K562 (cell line): Measurements from ENCODE around the gene MAST4. TPM values are rescaled to one million over a fixed set of nuclear protein-coding genes. Genes with fewer than 3 reads are reported as not detected.

Experiments
- ATAC-seq: fragments of 200-7000 bp; cut with Tn5 transposase; 3 replicates; pipeline ENCODE4 v1.9.1; 2020; ENCODE audit warnings: moderate library complexity
- BruUV-seq: library from RNA; stranded (reverse); fragments of 400-500 nt; replicated peaks from 2 replicates; lab custom pipeline; 2021; lab: Mats Ljungman, UMichigan
- CTCF ChIA-PET: fragments of 300-600 bp; formaldehyde crosslinking; extraction: SDS; loops from one replicate; lab custom pipeline; 2021; ENCODE audit warnings: low intra/inter-chr PET ratio; lab: Yijun Ruan, JAX
- POLR2A ChIA-PET: fragments of 300-600, 350-650 bp; sonication (Branson Sonifier 250); formaldehyde crosslinking; extraction: SDS; loops from one replicate; lab custom pipeline; 2021; ENCODE audit warnings: antibody characterized with exemption, inconsistent platforms; lab: Yijun Ruan, JAX
- DNase-seq, 4 experiments: peaks; one replicate each; pipeline versions ENCODE4 v3.0.0 to v3.0.0-alpha.2; 2011 to 2018; ENCODE audit warnings: low spot score in 3 of 4, mixed read lengths in 3 of 4; ENCODE audit errors: extremely low read depth in 1 of 4
- FAIRE-seq: peaks from 2 replicates; lab custom pipeline; 2011; peaks lifted over from hg19 to GRCh38; lab: Jason Lieb, UNC
- H2AFZ ChIP-seq: 2 replicates; pipeline ENCODE4 v1.6.0; 2011; ENCODE audit warnings: low read depth, low read length, control low read depth, inconsistent platforms
- H3K27ac ChIP-seq: fragments of 200-600 bp; 3 replicates; pipeline ENCODE4 v1.8.0; 2011; ENCODE audit warnings: low read depth, mild to moderate bottlenecking, control low read depth, inconsistent platforms, low read length, moderate library complexity, mixed read lengths; ENCODE audit errors: extremely low read depth
- H3K27me3 ChIP-seq, 2 experiments: fragments of 300-600 bp in 1 of 2; 2 replicates in 1 of 2; 3 replicates in 1 of 2; pipeline versions ENCODE4 v1.6.0 to v1.8.0; 2011; ENCODE audit warnings: inconsistent platforms in 2 of 2, low read length in 2 of 2, mild to moderate bottlenecking in 1 of 2, mixed read lengths in 1 of 2, moderate library complexity in 1 of 2; ENCODE audit not compliant: control insufficient read depth in 2 of 2, insufficient read depth in 2 of 2
- H3K36me3 ChIP-seq: fragments of 300-600 bp; 3 replicates; pipeline ENCODE4 v1.8.0; 2011; ENCODE audit warnings: mild to moderate bottlenecking, low read length, inconsistent platforms; ENCODE audit not compliant: control insufficient read depth, insufficient read depth
- H3K4me1 ChIP-seq, 2 experiments: fragments of 200-600 bp in 1 of 2; replicated peaks in 1 of 2; 2 replicates in 1 of 2; 3 replicates in 1 of 2; pipeline versions ENCODE4 v1.5.1 to v1.8.0; 2011; ENCODE audit warnings: inconsistent platforms in 2 of 2, low read length in 2 of 2, mild to moderate bottlenecking in 1 of 2, mixed read lengths in 1 of 2, moderate library complexity in 1 of 2; ENCODE audit not compliant: control insufficient read depth in 2 of 2, insufficient read depth in 2 of 2
- H3K4me2 ChIP-seq: 2 replicates; pipeline ENCODE4 v1.6.1; 2011; ENCODE audit warnings: low read length, control low read depth, inconsistent platforms, mixed read lengths; ENCODE audit not compliant: insufficient read depth
- H3K4me3 ChIP-seq: fragments of 200-600 bp; sonication (generic), shearing (Covaris generic); 2 replicates; pipeline ENCODE4 v1.5.1; 2016; ENCODE audit warnings: control low read depth, inconsistent platforms
- H3K79me2 ChIP-seq: fragments of 200-600 bp; 3 replicates; pipeline ENCODE4 v1.8.0; 2011; ENCODE audit warnings: low read length, inconsistent platforms; ENCODE audit not compliant: control insufficient read depth, insufficient read depth
- H3K9ac ChIP-seq, 2 experiments: 2 replicates each; pipeline versions ENCODE4 v1.6.0 to v1.6.1; 2011; ENCODE audit warnings: low read depth in 2 of 2, low read length in 2 of 2, control low read depth in 1 of 2, inconsistent platforms in 1 of 2, mild to moderate bottlenecking in 1 of 2, mixed read lengths in 1 of 2; ENCODE audit not compliant: insufficient read depth in 1 of 2
- H3K9me1 ChIP-seq: one replicate; pipeline ENCODE4 v1.6.0; 2011; ENCODE audit warnings: inconsistent platforms, mild to moderate bottlenecking, low read length, moderate library complexity; ENCODE audit not compliant: control insufficient read depth, insufficient read depth
- H3K9me3 ChIP-seq: replicated peaks from 2 replicates; pipeline ENCODE4 v1.5.1; 2011; ENCODE audit warnings: low read depth, low read length, inconsistent platforms; ENCODE audit not compliant: control insufficient read depth, insufficient read depth
- H4K20me1 ChIP-seq: replicated peaks from 2 replicates; pipeline ENCODE4 v1.6.1; 2011; ENCODE audit warnings: low read length, inconsistent platforms, mixed read lengths; ENCODE audit not compliant: control insufficient read depth, insufficient read depth
- FOXK1 ChIP-seq: sonication (generic); formaldehyde crosslinking; IDR thresholded peaks from 2 replicates; pipeline ENCODE4 v1.8.0; 2022; ENCODE audit warnings: missing genetic modification reagents, mild to moderate bottlenecking, borderline replicate concordance
- GMEB1 ChIP-seq: fragments of 250-450 bp; sonication (Bioruptor Pico); IDR thresholded peaks from 2 replicates; pipeline ENCODE4 v1.4.0; 2020; ENCODE audit warnings: mild to moderate bottlenecking
- HNRNPLL ChIP-seq: fragments of 200-400 bp; formaldehyde crosslinking; IDR thresholded peaks from 2 replicates; pipeline ENCODE4 v1.6.1; 2017; ENCODE audit warnings: low read length, low read depth, mild to moderate bottlenecking; ENCODE audit not compliant: poor library complexity, severe bottlenecking
- KLF1 ChIP-seq: fragments of 450-650 bp; IDR thresholded peaks from 2 replicates; pipeline ENCODE4 v1.6.1; 2016; ENCODE audit warnings: missing genetic modification characterization, missing compliant biosample characterization
- NR2C2 ChIP-seq, 2 experiments: fragments of 200-800 bp in 1 of 2; sonication (Bioruptor generic) in 1 of 2; sonication (generic) in 1 of 2; formaldehyde crosslinking in 1 of 2; IDR thresholded peaks; 2 replicates each; pipeline versions ENCODE4 v1.6.1 to v1.8.0; 2016 to 2022; ENCODE audit warnings: mild to moderate bottlenecking in 1 of 2, missing compliant biosample characterization in 1 of 2, missing genetic modification characterization in 1 of 2, missing genetic modification reagents in 1 of 2
- SMARCA5 ChIP-seq: fragments of 450-650 bp; IDR thresholded peaks from 2 replicates; pipeline ENCODE4 v1.6.1; 2016
- YY1 ChIP-seq, 3 experiments: IDR thresholded peaks; 2 replicates each; pipeline ENCODE4 v1.6.1; 2011; ENCODE audit warnings: low read length in 2 of 3, mild to moderate bottlenecking in 2 of 3, moderate library complexity in 2 of 3, borderline replicate concordance in 1 of 3, control low read depth in 1 of 3, low read depth in 1 of 3; ENCODE audit not compliant: insufficient read depth in 3 of 3, insufficient replicate concordance in 2 of 3, control insufficient read depth in 1 of 3, insufficient read length in 1 of 3; ENCODE audit errors: extremely low read depth in 1 of 3
- ZNF197 ChIP-seq: fragments of 200-800 bp; sonication (Bioruptor generic); IDR thresholded peaks from 2 replicates; pipeline ENCODE4 v1.6.1; 2016; ENCODE audit warnings: low read depth, missing genetic modification characterization, missing compliant biosample characterization
- ZNF318 ChIP-seq, 2 experiments: fragments of 450-650 bp; IDR thresholded peaks; 2 replicates each; pipeline ENCODE4 v1.6.1; 2016; ENCODE audit warnings: mild to moderate bottlenecking in 2 of 2, borderline replicate concordance in 1 of 2, low read depth in 1 of 2, moderate library complexity in 1 of 2
- ZNF589 ChIP-seq: fragments of 200-800 bp; sonication (Bioruptor generic); IDR thresholded peaks from 2 replicates; pipeline ENCODE4 v1.6.1; 2016; ENCODE audit warnings: low read depth, missing genetic modification characterization, missing compliant biosample characterization
- WGBS: fragments of 100-300 bp; shearing (Covaris generic); methylation state at CpG from one replicate; pipeline ENCODE4 v1.1.6; 2016; ENCODE audit warnings: low coverage, mixed read lengths; ENCODE audit not compliant: insufficient coverage; ENCODE audit errors: missing lambda C conversion rate; 5-methylcytosine and 5-hydroxymethylcytosine counted together
- in situ Hi-C: fragments of 300-500 bp; cut with MboI; formaldehyde crosslinking; loops from 4 replicates; pipeline ENCODE4 v1.15.0; 2018; ENCODE audit warnings: inconsistent platforms, mixed read lengths
- intact Hi-C: fragments of 100-400 bp; cut with micrococcal nuclease; formaldehyde crosslinking; loops from 2 replicates; pipeline ENCODE4 v1.14.2; 2022
- polyA plus RNA-seq, 8 experiments: library from polyadenylated mRNA; depleted of rRNA in 4 of 8; stranded (reverse) in 5 of 8; unstranded in 3 of 8; fragments of >200 nt; fragmentation: Nextera tagmentation in 2 of 8; fragmentation: Illumina TruSeq in 1 of 8; extraction: Ambion mirVana in 2 of 8; extraction: Trizol in 1 of 8; gene quantifications; 2 replicates each; pipeline versions ENCODE4 v1.2.1 to v1.2.3, GENCODE V29; 2011 to 2014; ENCODE audit warnings: inconsistent platforms in 1 of 8, missing spikeins in 1 of 8
- total RNA-seq, 7 experiments: library from RNA; depleted of rRNA in 6 of 7; stranded (reverse); fragments of >200 nt in 6 of 7; fragmentation: Illumina TruSeq in 2 of 7; extraction: Trizol in 2 of 7; gene quantifications; 2 replicates each; pipeline versions ENCODE4 v1.2.1 to v1.2.3, GENCODE V29; 2011 to 2021; ENCODE audit warnings: low replicate concordance in 1 of 7

The MAST4 gene
- total and polyA plus RNA-seq, 9 of the 15 experiments (the other 6 are each of a cell fraction or from before 2014, with no cell fraction given), result 0.88 to 10.1 (median 5.2) TPM

DNA sequence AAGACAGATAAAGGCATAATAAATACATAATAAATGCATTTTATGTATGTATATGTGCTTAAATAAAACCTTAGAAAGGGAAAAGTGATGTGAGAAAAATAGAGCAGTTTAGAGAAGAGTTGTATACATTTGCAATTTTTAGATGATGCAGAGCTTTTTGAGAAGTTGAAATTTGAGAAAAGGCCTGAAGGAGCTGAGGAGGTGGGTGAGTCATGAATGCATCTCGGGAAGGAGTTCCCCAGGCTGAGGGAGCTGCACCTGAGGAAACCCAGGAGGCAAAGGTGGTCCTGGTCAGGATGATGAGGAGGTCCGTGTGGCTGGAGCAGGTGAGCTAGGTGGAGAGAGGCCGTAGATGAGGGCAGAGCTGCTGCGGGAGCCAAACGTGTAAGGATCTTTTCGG, 617.8 kb downstream of the MAST4 start:
- Histone ChIP-seq H3K9me3 (no peaks in the 10 kb centered on the region), H3K9me1 (no peaks in the 10 kb centered on the region), H3K36me3 (no peaks in the 10 kb centered on the region), H3K9ac (no peak overlapping the region), H3K27ac (no peak overlapping the region), H2AFZ (no peak overlapping the region), H3K4me1 (peaks cover 0 to 6% of the 10 kb centered on the region in 2 experiments; a peak in 1 of 5 replicates), H4K20me1 (no peaks in the 10 kb centered on the region; the same call in none of the 2 replicates), H3K27me3 (peaks cover 10 to 30% of the 10 kb centered on the region in 2 experiments), H3K4me2 (no peak overlapping the region), H3K4me3 (no peak overlapping the region), H3K79me2 (no peaks in the 10 kb centered on the region)
- ChIA-PET POLR2A (no interaction called here), CTCF (interaction anchor here (0.6 kb wide), 1 partner anchor 225 kb away, joined by 3 read pairs; no protein-coding TSS in a partner anchor)
- DNase-seq (no peak), ATAC-seq (no peak), FAIRE-seq (no peak)
- in situ Hi-C loops (loop anchor here (10.0 kb wide), 3 partner anchors 219 to 909 kb away; no protein-coding TSS in a partner anchor), intact Hi-C loops (no loop called here)
- BruUV-seq, result no TSS peak
- WGBS, result 5% methylated on average over 6 of the region's 6 CpGs
- TF ChIP-seq ZNF589 (CRISPR knock-in tag), result no peak
- no peak for TF ChIP-seq SMARCA5
- no peak for TF ChIP-seq YY1 (IDR thresholded peaks at IDR 0.05; ENCODE audit: borderline replicate concordance in 1 of 3, control insufficient read depth in 1 of 3, extremely low read depth in 1 of 3, insufficient read depth in 3 of 3, insufficient read length in 1 of 3, insufficient replicate concordance in 2 of 3, low read depth in 1 of 3, low read length in 2 of 3)
- TF ChIP-seq ZNF318 (IDR thresholded peaks at IDR 0.05; ENCODE audit: borderline replicate concordance in 1 of 2, low read depth in 1 of 2), result no peak
- TF ChIP-seq GMEB1, result no peak
- TF ChIP-seq FOXK1 (CRISPR knock-in tag), result no peak
- TF ChIP-seq ZNF197 (CRISPR knock-in tag), result no peak
- TF ChIP-seq HNRNPLL, result no peak
- no peak for TF ChIP-seq KLF1 (tag)
- TF ChIP-seq NR2C2 (CRISPR knock-in tag; IDR thresholded peaks at IDR 0.05), result no peak
- TF ChIP-seq NR2C2 (tag; IDR thresholded peaks at IDR 0.05), result no peak
